H54 (cell line): Measurements from ENCODE around the gene PI4KA.
"Not testable (repeated sequence)": the region's sequence is repeated elsewhere in the genome, so short reads cannot be mapped to it uniquely, and the experiment has no call there.

Experiments
- DNase-seq: peaks from one replicate; pipeline ENCODE4 v3.0.0; 2011; ENCODE audit warnings: low spot score, mixed read lengths; ENCODE audit not compliant: insufficient read length
- FAIRE-seq: peaks from 3 replicates; lab custom pipeline; 2011; peaks lifted over from hg19 to GRCh38; lab: Jason Lieb, UNC
- POLR2A ChIP-seq: IDR thresholded peaks from 2 replicates; pipeline ENCODE4 v1.6.1; 2011; ENCODE audit warnings: low read depth, mild to moderate bottlenecking, low read length

PI4KA gene

GRCh38 chr22:20677684-20678242, 180.8 kb downstream of the PI4KA start:
- FAIRE-seq: no peak
- no peak for TF ChIP-seq POLR2A
- DNase-seq: no peak

- not testable (repeated sequence) for FAIRE-seq, DNase-seq
These were observed 183.0 kb downstream of the PI4KA start for GRCh38 chr22:20675613-20676012.

- DNase-seq (no peak), FAIRE-seq (no peak)
- TF ChIP-seq POLR2A: no peak
These were observed 183.6 kb downstream of the PI4KA start for GRCh38 chr22:20674998-20675397.

GRCh38 chr22:20673295-20674195, 185.1 kb downstream of the PI4KA start:
- no peak for TF ChIP-seq POLR2A
- DNase-seq (no peak), FAIRE-seq (no peak)

- DNase-seq: no peak
- no peak for TF ChIP-seq POLR2A
These were observed 185.9 kb downstream of the PI4KA start for GRCh38 chr22:20672732-20673131.

GRCh38 chr22:20672082-20672424, 186.6 kb downstream of the PI4KA start:
- no peak for TF ChIP-seq POLR2A
- no peak for DNase-seq
- FAIRE-seq: no peak

More at GRCh38 chr22:20672732-20673131, 185.9 kb downstream of the PI4KA start:
- no peak for FAIRE-seq

- FAIRE-seq: no peak
- TF ChIP-seq POLR2A: no peak
- DNase-seq: no peak
These were observed 187.1 kb downstream of the PI4KA start for GRCh38 chr22:20671409-20672081.

GRCh38 chr22:20670457-20671261, 188.0 kb downstream of the PI4KA start:
- not testable (repeated sequence) for FAIRE-seq, DNase-seq

GRCh38 chr22:20669884-20670283, 188.7 kb downstream of the PI4KA start:
- FAIRE-seq, DNase-seq: not testable (repeated sequence)

GRCh38 chr22:20669471-20669870, 189.1 kb downstream of the PI4KA start:
- not testable (repeated sequence) for DNase-seq, FAIRE-seq

- DNase-seq, FAIRE-seq: not testable (repeated sequence)
These were observed 189.8 kb downstream of the PI4KA start for GRCh38 chr22:20668769-20669168.

- not testable (repeated sequence) for DNase-seq, FAIRE-seq
These were observed 190.4 kb downstream of the PI4KA start for GRCh38 chr22:20668226-20668625.

GRCh38 chr22:20667548-20667947, 191.1 kb downstream of the PI4KA start:
- FAIRE-seq, DNase-seq: not testable (repeated sequence)

- TF ChIP-seq POLR2A: no peak
- FAIRE-seq (no peak), DNase-seq (no peak)
These were observed 192.1 kb downstream of the PI4KA start for GRCh38 chr22:20666560-20666959.
